A549 (cell line): ENCODE results near the gene ENO4. TPM values are rescaled to one million over a fixed set of nuclear protein-coding genes. Genes with fewer than 3 reads are reported as not detected.

Experiments
- ATAC-seq, 2 experiments: fragments of 200-7000 bp in 1 of 2; fragments of >200 bp in 1 of 2; cut with Nextera tagmentation in 1 of 2; cut with Tn5 transposase in 1 of 2; 3 replicates each; pipeline versions ENCODE4 v1.8.0 to v1.9.1; 2018 to 2020; ENCODE audit warnings: mild to moderate bottlenecking in 1 of 2, moderate library complexity in 1 of 2
- CTCF ChIA-PET: fragments of 300-600 bp; sonication (Branson Sonifier 250); formaldehyde crosslinking; extraction: SDS; loops from one replicate; lab custom pipeline; 2021; ENCODE audit warnings: antibody characterized with exemption, inconsistent platforms; lab: Yijun Ruan, JAX
- POLR2A ChIA-PET: fragments of 350-600 bp; formaldehyde crosslinking; extraction: SDS; loops from one replicate; lab custom pipeline; 2021; ENCODE audit warnings: antibody characterized with exemption, inconsistent platforms; lab: Yijun Ruan, JAX
- DNase-seq, 2 experiments: peaks; one replicate each; pipeline versions ENCODE4 v3.0.0 to v3.0.0-alpha.2; 2011 to 2016; ENCODE audit warnings: low read depth in 1 of 2, low spot score in 1 of 2
- FAIRE-seq: peaks from 2 replicates; lab custom pipeline; 2011; peaks lifted over from hg19 to GRCh38; lab: Jason Lieb, UNC
- H3K27ac ChIP-seq, 2 experiments: fragments of >200 bp; sonication (Bioruptor Twin); formaldehyde crosslinking; 3 replicates each; pipeline ENCODE4 v1.5.1; 2016 to 2017
- H3K4me1 ChIP-seq: fragments of >200 bp; sonication (Bioruptor Twin); formaldehyde crosslinking; 3 replicates; pipeline ENCODE4 v1.6.1; 2016
- H3K4me2 ChIP-seq: fragments of >200 bp; sonication (Bioruptor Twin); formaldehyde crosslinking; 3 replicates; pipeline ENCODE4 v1.6.1; 2016
- H3K4me3 ChIP-seq: fragments of >200 bp; sonication (Bioruptor Twin); formaldehyde crosslinking; 3 replicates; pipeline ENCODE4 v1.5.1; 2016
- H3K9me3 ChIP-seq: fragments of >200 bp; sonication (Bioruptor Twin); formaldehyde crosslinking; 3 replicates; pipeline ENCODE4 v1.6.1; 2016
- BCL3 ChIP-seq: fragments of >200 bp; sonication (Bioruptor Twin); formaldehyde crosslinking; IDR thresholded peaks from 3 replicates; pipeline ENCODE4 v1.6.1; 2016
- BHLHE40 ChIP-seq: IDR thresholded peaks from 2 replicates; pipeline ENCODE4 v1.6.1; 2012; ENCODE audit warnings: low read depth, low read length, inconsistent platforms
- CHD2 ChIP-seq: fragments of 150-350 bp; IDR thresholded peaks from 2 replicates; pipeline ENCODE4 v1.6.1; 2014; ENCODE audit warnings: low read length; ENCODE audit not compliant: partially characterized antibody
- E2F6 ChIP-seq: IDR thresholded peaks from 2 replicates; pipeline ENCODE4 v1.6.1; 2012; ENCODE audit warnings: low read depth, borderline replicate concordance
- EHF ChIP-seq: fragments of 250-450 bp; sonication (Bioruptor Pico); IDR thresholded peaks from 2 replicates; pipeline ENCODE4 v1.5.0; 2020; ENCODE audit warnings: mild to moderate bottlenecking
- EP300 ChIP-seq, 2 experiments: fragments of >200 bp; sonication (Bioruptor Twin); formaldehyde crosslinking; IDR thresholded peaks; 2 replicates in 1 of 2; 3 replicates in 1 of 2; pipeline ENCODE4 v1.6.1; 2016 to 2017
- FOXS1 ChIP-seq: fragments of 250-450 bp; sonication (Bioruptor Pico); IDR thresholded peaks from 2 replicates; pipeline ENCODE4 v1.5.0; 2020; ENCODE audit warnings: mild to moderate bottlenecking, moderate library complexity
- GATA3 ChIP-seq: IDR thresholded peaks from 2 replicates; pipeline ENCODE4 v1.6.1; 2012; ENCODE audit warnings: borderline replicate concordance
- HEYL ChIP-seq: fragments of 250-450 bp; sonication (Bioruptor Pico); IDR thresholded peaks from 2 replicates; pipeline ENCODE4 v1.8.0; 2021; ENCODE audit warnings: mild to moderate bottlenecking, moderate library complexity
- JUN ChIP-seq, 2 experiments: fragments of >200 bp; sonication (Bioruptor Twin); formaldehyde crosslinking; IDR thresholded peaks; 2 replicates in 1 of 2; 3 replicates in 1 of 2; pipeline ENCODE4 v1.6.1; 2016 to 2017
- MAFK ChIP-seq: fragments of 450-650 bp; IDR thresholded peaks from 2 replicates; pipeline ENCODE4 v1.6.1; 2014; ENCODE audit not compliant: partially characterized antibody
- MAX ChIP-seq: IDR thresholded peaks from 2 replicates; pipeline ENCODE4 v1.6.1; 2012
- NPAS2 ChIP-seq: fragments of 250-450 bp; sonication (Bioruptor Pico); IDR thresholded peaks from 2 replicates; pipeline ENCODE4 v1.8.0; 2022; ENCODE audit warnings: mild to moderate bottlenecking, moderate library complexity, borderline replicate concordance
- PBX3 ChIP-seq: IDR thresholded peaks from 2 replicates; pipeline ENCODE4 v1.6.1; 2012
- PHF8 ChIP-seq: fragments of 200-600 bp; sonication (generic); IDR thresholded peaks from 2 replicates; pipeline ENCODE4 v1.6.1; 2016; ENCODE audit warnings: low read depth, mild to moderate bottlenecking, antibody characterized with exemption, moderate library complexity, borderline replicate concordance
- POLR2A ChIP-seq: IDR thresholded peaks from 2 replicates; pipeline ENCODE4 v1.6.1; 2012; ENCODE audit warnings: mild to moderate bottlenecking, low read length
- POLR2AphosphoS2 ChIP-seq: conservative IDR thresholded peaks from 2 replicates; pipeline ENCODE4 v1.6.1; 2012; ENCODE audit warnings: low read length, improper control_type of control experiment, inconsistent platforms
- RCOR1 ChIP-seq: fragments of 150-350 bp; IDR thresholded peaks from 2 replicates; pipeline ENCODE4 v1.6.1; 2014; ENCODE audit warnings: antibody characterized with exemption, low read length, low read depth
- REST ChIP-seq: fragments of 200-600 bp; sonication (generic); IDR thresholded peaks from 2 replicates; pipeline ENCODE4 v1.6.1; 2016; ENCODE audit warnings: antibody characterized with exemption, mild to moderate bottlenecking, moderate library complexity
- SREBF2 ChIP-seq: fragments of 450-650 bp; IDR thresholded peaks from 2 replicates; pipeline ENCODE4 v1.6.1; 2014; ENCODE audit warnings: mild to moderate bottlenecking, moderate library complexity
- WGBS: methylation state at CpG from one replicate; pipeline ENCODE4 v1.1.6; 2017; ENCODE audit errors: missing lambda C conversion rate; 5-methylcytosine and 5-hydroxymethylcytosine counted together
- polyA minus RNA-seq: library from RNA; depleted of rRNA, polyadenylated mRNA; stranded (reverse); fragments of >200 nt; gene quantifications from 2 replicates; pipeline ENCODE4 v1.2.3, GENCODE V29; 2011; rRNA and poly(A)+ RNA removed
- polyA plus RNA-seq, 4 experiments: library from polyadenylated mRNA; depleted of rRNA in 3 of 4; stranded (reverse); fragments of >200 nt; fragmentation: RNase III in 1 of 4; extraction: RNeasy Plus Mini Kit Qiagen cat#74134 plus additional on column Dnase treatment in 1 of 4; gene quantifications; 2 replicates in 3 of 4; 3 replicates in 1 of 4; pipeline ENCODE4 v1.2.3, GENCODE V29; 2011 to 2017

Gene ENO4
- polyA plus RNA-seq (2011; rRNA removed) = 0.47 and 0.60 TPM in 2 replicates
- polyA plus RNA-seq (2012; cell fraction: cytosol; rRNA removed) = 0.30 and 0.41 TPM in 2 replicates
- 0.15 and 0.26 TPM in 2 replicates for polyA plus RNA-seq (2012; cell fraction: nucleus; rRNA removed)
- polyA plus RNA-seq (2017; fragmentation: RNase III; extraction: RNeasy Plus Mini Kit Qiagen cat#74134 plus additional on column Dnase treatment) = 0.17 to 0.39 TPM (median 0.36 TPM) in 3 replicates
- polyA minus RNA-seq = 0.25 and 1.8 TPM in 2 replicates

GRCh38 chr10:116849248-116850057 lies at the start of gene ENO4:
Gene ENO4, plus strand, starts transcription at chr10:116849499. Its CDS starts 68 bp downstream, at chr10:116849567.
- peak; percentile 94 for ATAC-seq
- H3K9me3 ChIP-seq = no peaks in the 10 kb centered on the region
- ChIA-PET CTCF (interaction anchor here (0.6 to 2.3 kb wide), 9 partner anchors 9 to 325 kb away, joined by 3 to 10 read pairs (median 3); no protein-coding TSS in a partner anchor), POLR2A (interaction anchor here (0.7 to 1.3 kb wide), 5 partner anchors 9 to 288 kb away, joined by 3 to 8 read pairs (median 4); no protein-coding TSS in a partner anchor)
- 4% methylated on average over 35 of the region's 55 CpGs for WGBS
- peak within 1 kb of the TSS; percentile 88 for H3K4me2 ChIP-seq
- peak; percentile 89 for DNase-seq
- H3K4me3 ChIP-seq = peak within 1 kb of the TSS; percentile 82
- peak within 1 kb of the TSS; percentile 85 to 94 for H3K27ac ChIP-seq
- H3K4me1 ChIP-seq = peaks cover 14% of the 10 kb centered on the region
- TF ChIP-seq GATA3 = peak; percentile 25; the same call in 1 of the 2 replicates
- TF ChIP-seq BCL3 = peak; percentile 58; the same call in 2 of the 3 replicates
- no peak for TF ChIP-seq BHLHE40
- peak; percentile 63 for TF ChIP-seq POLR2A
- TF ChIP-seq EHF = no peak
- TF ChIP-seq FOXS1 (CRISPR knock-in tag) = no peak
- peak; percentile 89 for TF ChIP-seq REST
- TF ChIP-seq PHF8 = peak; percentile 9; the same call in 1 of the 2 replicates
- TF ChIP-seq E2F6 = peak; percentile 94
- TF ChIP-seq MAX = peak; percentile 91
- TF ChIP-seq EP300 (IDR thresholded peaks at IDR 0.05) = no peak
- peak in 1 of 2 experiments; percentile 60; a peak in 2 of 5 replicates for TF ChIP-seq JUN (IDR thresholded peaks at IDR 0.05)
- TF ChIP-seq CHD2 = peak; percentile 92
- TF ChIP-seq, all 56 proteins: peak for 9
- no peak for FAIRE-seq

GRCh38 chr10:116800286-116800929 lies 48.9 kb upstream of the ENO4 start:
- FAIRE-seq (no peak), ATAC-seq (no peak), DNase-seq (no peak)
- Histone ChIP-seq H3K4me2 (no peak overlapping the region), H3K9me3 (no peaks in the 10 kb centered on the region), H3K4me3 (no peak overlapping the region), H3K4me1 (no peaks in the 10 kb centered on the region), H3K27ac (no peak overlapping the region)
- 75% methylated on average over 9 of the region's 9 CpGs for WGBS
- TF ChIP-seq HEYL (CRISPR knock-in tag) (no peak), POLR2AphosphoS2 (no peak), NPAS2 (CRISPR knock-in tag) (no peak), POLR2A (no peak), BCL3 (no peak), MAFK (no peak), PHF8 (no peak), PBX3 (no peak), FOXS1 (CRISPR knock-in tag) (no peak), RCOR1 (no peak), SREBF2 (no peak)
- POLR2A ChIA-PET = no interaction called here
- CTCF ChIA-PET = interaction anchor here (0.9 to 38.0 kb wide), 6 partner anchors 9 to 371 kb away, joined by 3 to 1061 read pairs (median 5); no protein-coding TSS in a partner anchor
